HEK293T (cell line): ENCODE results near the gene GPBP1L1.

ENCODE experiments used
- BHLHE40 ChIP-seq: fragments of 450-650 bp; IDR thresholded peaks from 2 replicates; pipeline ENCODE4 v1.6.1; 2016; ENCODE audit warnings: mild to moderate bottlenecking, moderate library complexity, borderline replicate concordance
- CTBP1 ChIP-seq: fragments of 450-650 bp; IDR thresholded peaks from 2 replicates; pipeline ENCODE4 v1.6.1; 2016; ENCODE audit warnings: borderline replicate concordance
- ELF4 ChIP-seq: fragments of 450-650 bp; IDR thresholded peaks from 2 replicates; pipeline ENCODE4 v1.6.1; 2017; ENCODE audit warnings: antibody characterized with exemption
- FOXM1 ChIP-seq: fragments of 450-650 bp; IDR thresholded peaks from 2 replicates; pipeline ENCODE4 v1.6.1; 2017; ENCODE audit warnings: mild to moderate bottlenecking, borderline replicate concordance
- LEF1 ChIP-seq: fragments of 450-650 bp; IDR thresholded peaks from 2 replicates; pipeline ENCODE4 v1.6.1; 2017; ENCODE audit warnings: mild to moderate bottlenecking, borderline replicate concordance
- NFRKB ChIP-seq: fragments of 450-650 bp; IDR thresholded peaks from 2 replicates; pipeline ENCODE4 v1.6.1; 2016; ENCODE audit warnings: mild to moderate bottlenecking, moderate library complexity
- SP1 ChIP-seq: fragments of 450-650 bp; IDR thresholded peaks from 2 replicates; pipeline ENCODE4 v1.6.1; 2017
- SUZ12 ChIP-seq: fragments of 450-650 bp; IDR thresholded peaks from 2 replicates; pipeline ENCODE4 v1.6.1; 2016; ENCODE audit warnings: mild to moderate bottlenecking
- ZNF384 ChIP-seq: fragments of 450-650 bp; IDR thresholded peaks from 2 replicates; pipeline ENCODE4 v1.6.1; 2016

- TF ChIP-seq ELF4, result no peak
- no peak for TF ChIP-seq NFRKB
- TF ChIP-seq SP1, result no peak
- no peak for TF ChIP-seq SUZ12
- no peak for TF ChIP-seq ZNF384
- TF ChIP-seq BHLHE40, result no peak
- TF ChIP-seq CTBP1, result no peak
- TF ChIP-seq LEF1, result no peak
- no peak for TF ChIP-seq FOXM1
These were observed 32.0 kb upstream of the GPBP1L1 start for GRCh38 chr1:45718289-45718688.
